K562 (cell line): ENCODE measurements around the gene HLA-DOA. TPM values are rescaled to one million over a fixed set of nuclear protein-coding genes. Genes with fewer than 3 reads are reported as not detected.

ENCODE experiments used
- CUX1 ChIP-seq: fragments of 200-800 bp; sonication (Bioruptor generic); IDR thresholded peaks from 2 replicates; pipeline ENCODE4 v1.6.1; 2016; ENCODE audit warnings: missing genetic modification characterization, missing compliant biosample characterization
- E2F6 ChIP-seq, 2 experiments: IDR thresholded peaks; 2 replicates each; pipeline ENCODE4 v1.6.1; 2011; ENCODE audit warnings: borderline replicate concordance in 1 of 2, control low read depth in 1 of 2, low read depth in 1 of 2, low read length in 1 of 2, mild to moderate bottlenecking in 1 of 2, mixed read lengths in 1 of 2, moderate library complexity in 1 of 2; ENCODE audit not compliant: insufficient read depth in 1 of 2, insufficient read length in 1 of 2, poor library complexity in 1 of 2, severe bottlenecking in 1 of 2; ENCODE audit errors: extremely low read depth in 1 of 2
- MAFF ChIP-seq: IDR thresholded peaks from 2 replicates; pipeline ENCODE4 v1.6.1; 2012; ENCODE audit warnings: low read length, improper control_type of control experiment
- MYNN ChIP-seq, 2 experiments: sonication (generic); formaldehyde crosslinking in 1 of 2; IDR thresholded peaks; 2 replicates each; pipeline versions ENCODE4 v1.5.0 to v1.6.1; 2016 to 2020; ENCODE audit warnings: antibody characterized with exemption in 1 of 2, missing genetic modification reagents in 1 of 2
- NFRKB ChIP-seq: fragments of 450-650 bp; IDR thresholded peaks from 2 replicates; pipeline ENCODE4 v1.6.1; 2016; ENCODE audit warnings: low read depth
- NONO ChIP-seq, 2 experiments: fragments of 200-400 bp in 1 of 2; fragments of 450-650 bp in 1 of 2; formaldehyde crosslinking in 1 of 2; IDR thresholded peaks; 2 replicates each; pipeline ENCODE4 v1.6.1; 2017; ENCODE audit warnings: low read depth in 2 of 2, mild to moderate bottlenecking in 2 of 2, moderate library complexity in 2 of 2, low read length in 1 of 2
- NR2F6 ChIP-seq: fragments of 450-650 bp; formaldehyde crosslinking; IDR thresholded peaks from 2 replicates; pipeline ENCODE4 v1.4.0; 2020; ENCODE audit warnings: mild to moderate bottlenecking
- PATZ1 ChIP-seq: fragments of 250-450 bp; sonication (Bioruptor Pico); IDR thresholded peaks from 2 replicates; pipeline ENCODE4 v1.5.0; 2020; ENCODE audit warnings: mild to moderate bottlenecking, borderline replicate concordance
- PCBP1 ChIP-seq: fragments of 200-400 bp; formaldehyde crosslinking; IDR thresholded peaks from 2 replicates; pipeline ENCODE4 v1.6.1; 2018; ENCODE audit warnings: mild to moderate bottlenecking, low read depth, low read length; ENCODE audit not compliant: poor library complexity, severe bottlenecking
- RCOR1 ChIP-seq, 2 experiments: IDR thresholded peaks; 2 replicates each; pipeline ENCODE4 v1.6.1; 2012; ENCODE audit warnings: low read depth in 2 of 2, low read length in 2 of 2, borderline replicate concordance in 1 of 2, improper control_type of control experiment in 1 of 2
- SMARCB1 ChIP-seq: IDR thresholded peaks from 2 replicates; pipeline ENCODE4 v1.6.1; 2011; ENCODE audit warnings: improper control_type of control experiment, low read depth; ENCODE audit not compliant: insufficient read length
- TAF1 ChIP-seq: IDR thresholded peaks from 2 replicates; pipeline ENCODE4 v1.6.1; 2011; ENCODE audit warnings: mild to moderate bottlenecking, low read length, moderate library complexity; ENCODE audit not compliant: insufficient read depth, control insufficient read depth, severe bottlenecking; ENCODE audit errors: extremely low read depth
- TCF15 ChIP-seq: fragments of 250-450 bp; sonication (Bioruptor Pico); IDR thresholded peaks from 2 replicates; pipeline ENCODE4 v1.8.0; 2022; ENCODE audit warnings: moderate library complexity, mild to moderate bottlenecking, inconsistent platforms
- TCF3 ChIP-seq: sonication (generic); formaldehyde crosslinking; IDR thresholded peaks from 2 replicates; pipeline ENCODE4 v1.4.0; 2020; ENCODE audit warnings: mild to moderate bottlenecking, missing genetic modification reagents
- ZNF212 ChIP-seq: fragments of 450-650 bp; formaldehyde crosslinking; IDR thresholded peaks from 2 replicates; pipeline ENCODE4 v1.4.0; 2020; ENCODE audit warnings: mild to moderate bottlenecking
- ZNF431 ChIP-seq: sonication (generic); formaldehyde crosslinking; IDR thresholded peaks from 2 replicates; pipeline ENCODE4 v1.8.0; 2022; ENCODE audit warnings: mild to moderate bottlenecking, missing genetic modification reagents
- ZNF785 ChIP-seq: fragments of 250-450 bp; sonication (Bioruptor Pico); IDR thresholded peaks from 2 replicates; pipeline ENCODE4 v1.4.0; 2020; ENCODE audit warnings: mild to moderate bottlenecking
- polyA plus RNA-seq, 8 experiments: library from polyadenylated mRNA; depleted of rRNA in 4 of 8; stranded (reverse) in 5 of 8; unstranded in 3 of 8; fragments of >200 nt; fragmentation: Nextera tagmentation in 2 of 8; fragmentation: Illumina TruSeq in 1 of 8; extraction: Ambion mirVana in 2 of 8; extraction: Trizol in 1 of 8; gene quantifications; 2 replicates each; pipeline versions ENCODE4 v1.2.1 to v1.2.3, GENCODE V29; 2011 to 2014; ENCODE audit warnings: inconsistent platforms in 1 of 8, missing spikeins in 1 of 8
- total RNA-seq, 7 experiments: library from RNA; depleted of rRNA in 6 of 7; stranded (reverse); fragments of >200 nt in 6 of 7; fragmentation: Illumina TruSeq in 2 of 7; extraction: Trizol in 2 of 7; gene quantifications; 2 replicates each; pipeline versions ENCODE4 v1.2.1 to v1.2.3, GENCODE V29; 2011 to 2021; ENCODE audit warnings: low replicate concordance in 1 of 7

HLA-DOA gene
- total and polyA plus RNA-seq, 9 of the 15 experiments (the other 6 are each of a cell fraction or from before 2014, with no cell fraction given): 0.07 TPM; not detected in 8

GRCh38 chr6:32968093-32968866, 41.1 kb downstream of the HLA-DOA start, which contains the start of gene BRD2 (continued):
- TF ChIP-seq MYNN (IDR thresholded peaks at IDR 0.05): 0 out of 2 replicates have a peak, but pooled peaks have one; percentile 27
- no peak for TF ChIP-seq MYNN (CRISPR knock-in tag; IDR thresholded peaks at IDR 0.05)
- TF ChIP-seq ZNF431: peak; percentile 55; the same call in 1 of the 2 replicates
- TF ChIP-seq TCF3: peak; percentile 70
- peak; percentile 86 to 88 for TF ChIP-seq E2F6 (IDR thresholded peaks at IDR 0.05; ENCODE audit: borderline replicate concordance in 1 of 2, extremely low read depth in 1 of 2, insufficient read depth in 1 of 2, insufficient read length in 1 of 2, low read depth in 1 of 2, low read length in 1 of 2, poor library complexity in 1 of 2, severe bottlenecking in 1 of 2)
- TF ChIP-seq PATZ1 (CRISPR knock-in tag): no peak
- TF ChIP-seq TCF15 (CRISPR knock-in tag): 0 out of 2 replicates have a peak, but pooled peaks have one; percentile 10
- TF ChIP-seq NONO (IDR thresholded peaks at IDR 0.05; ENCODE audit: low read depth in 2 of 2, low read length in 1 of 2): no peak
- TF ChIP-seq NFRKB: peak; percentile 92
- no peak; the same call in 1 of the 2 replicates for TF ChIP-seq CUX1
- TF ChIP-seq ZNF212 (CRISPR knock-in tag): no peak
- TF ChIP-seq ZNF785 (CRISPR knock-in tag): no peak
- TF ChIP-seq PCBP1: peak; percentile 77
- TF ChIP-seq NR2F6 (CRISPR knock-in tag): no peak; the same call in 1 of the 2 replicates
- peak in 1 of 2 experiments; percentile 59; a peak in 1 of 4 replicates for TF ChIP-seq RCOR1 (IDR thresholded peaks at IDR 0.05; ENCODE audit: borderline replicate concordance in 1 of 2, low read depth in 2 of 2, low read length in 2 of 2)
- TF ChIP-seq SMARCB1: no peak
- peak; percentile 62 for TF ChIP-seq TAF1
- no peak for TF ChIP-seq MAFF
